Right ventricle myocardium superior (tissue), 1 donor: ENCODE data around the gene MUC16. TPM values are rescaled to one million over a fixed set of nuclear protein-coding genes. Genes with fewer than 3 reads are reported as not detected.

Experiments
- ATAC-seq: fragments of 200-7000 bp; cut with Tn5 transposase; one replicate; pipeline ENCODE4 v1.9.1; 2020; ENCODE audit warnings: mild to moderate bottlenecking; ENCODE audit not compliant: poor library complexity
- DNase-seq: peaks from one replicate; pipeline ENCODE4 v3.0.0-alpha.2; 2020
- intact Hi-C: fragments of 100-400 bp; cut with DNase I; formaldehyde crosslinking; loops from one replicate; pipeline ENCODE4 v1.11.2; 2022
- total RNA-seq: library from RNA; stranded (reverse); fragmentation: NEBNext Ultra II Directional; extraction: Animal tissue kit (Norgen Biotek cat#: 25700); gene quantifications from one replicate; pipeline ENCODE4 v1.2.1, GENCODE V29; 2021
- donor health status: DM: no; HTN: yes; CAD: no; lungs with severe emphysema.

The MUC16 gene
- total RNA-seq, 1 donor from 2014 or later, result not detected

- DNase-seq, result no peak
- intact Hi-C loops, result no loop called here
- no peak for ATAC-seq
Observed at GRCh38 chr19:9013988-9014387, 3.8 kb upstream of the MUC16 start.

GRCh38 chr19:9011875-9012274 is 1.7 kb upstream of the MUC16 start:
- no peak for ATAC-seq

GRCh38 chr19:9010693-9011092 is 484 bp upstream of the MUC16 start:
- DNase-seq (no peak), ATAC-seq (no peak)
- intact Hi-C loops, result no loop called here

More at GRCh38 chr19:9011875-9012274, 1.7 kb upstream of the MUC16 start:
- intact Hi-C loops, result no loop called here
- no peak for DNase-seq

- DNase-seq (no peak), ATAC-seq (no peak)
- intact Hi-C loops, result no loop called here
Observed at GRCh38 chr19:9009431-9009830, 778 bp downstream of the MUC16 start.

- no peak for ATAC-seq
- intact Hi-C loops, result no loop called here
Observed at GRCh38 chr19:9008667-9009066, 1.5 kb downstream of the MUC16 start.

GRCh38 chr19:9000933-9001332 is 9.3 kb downstream of the MUC16 start:
- ATAC-seq (no peak), DNase-seq (no peak)
- intact Hi-C loops, result no loop called here

More at GRCh38 chr19:9008667-9009066, 1.5 kb downstream of the MUC16 start:
- no peak for DNase-seq

- no peak for DNase-seq
- intact Hi-C loops, result no loop called here
- no peak for ATAC-seq
Observed at GRCh38 chr19:8988204-8988603, 22.0 kb downstream of the MUC16 start.

GRCh38 chr19:8986296-8986695 is 23.9 kb downstream of the MUC16 start:
- intact Hi-C loops, result no loop called here
- ATAC-seq (no peak), DNase-seq (no peak)

GRCh38 chr19:8973501-8974091 is 36.6 kb downstream of the MUC16 start:
- DNase-seq (no peak), ATAC-seq (no peak)
- intact Hi-C loops, result no loop called here

GRCh38 chr19:8965887-8966286 is 44.3 kb downstream of the MUC16 start:
- ATAC-seq (no peak), DNase-seq (no peak)
- intact Hi-C loops, result no loop called here

Other genes with a start within 250 kb of the MUC16 start
- gene ZNF558, start 178.1 kb downstream of the MUC16 start, total RNA-seq, result 8.5 TPM
- not detected for gene MBD3L1, start 178.0 kb downstream of the MUC16 start, total RNA-seq
- not detected for gene OR1M1, start 76.7 kb upstream of the MUC16 start, total RNA-seq
- gene OR7G2, start 97.1 kb upstream of the MUC16 start, total RNA-seq, result not detected
- not detected for gene OR7G1, start 105.4 kb upstream of the MUC16 start, total RNA-seq
- not detected for gene OR7G3, start 116.5 kb upstream of the MUC16 start, total RNA-seq
- 12.3 TPM for gene ZNF317, start 130.0 kb upstream of the MUC16 start, total RNA-seq
- gene OR7D2, start 168.6 kb upstream of the MUC16 start, total RNA-seq, result 0.22 TPM
- gene OR7D4, start 209.2 kb upstream of the MUC16 start, total RNA-seq, result not detected
- gene OR7E24, start 240.5 kb upstream of the MUC16 start, total RNA-seq, result not detected